ENCODE measurements around the gene H3-3A. TPM values are rescaled to one million over a fixed set of nuclear protein-coding genes. Genes with fewer than 3 reads are reported as not detected.

Gene H3-3A
- total RNA-seq (2013), result 496 TPM
- polyA plus RNA-seq, result 1,000 to 10,000 TPM in 2 of 3 donors, 100 to 1,000 TPM in 1; 961 to 1,826 (median 1,812) TPM
- polyA minus RNA-seq, result 139 and 194 TPM in 2 replicates
- total RNA-seq, result 24.8 to 141 (median 110) reads per million in 11 experiments

- Mint-ChIP-seq H3K27me3 (ENCODE audit: low read depth in 3 of 3) (no peaks in the 10 kb centered on the region), H3K4me1 (peaks cover 43% of the 10 kb centered on the region), H3K4me3 (peak within 1 kb of the TSS; percentile 100), H3K36me3 (peaks cover 47 to 60% of the 10 kb centered on the region in 2 donors), H3K27ac (peak within 1 kb of the TSS; percentile 98 to 100 (median 99)), H3K9me3 (peaks cover 0 to 5% (median 2%) of the 10 kb centered on the region in 7 donors)
- intact Hi-C loops (cut with micrococcal nuclease), result loop anchor here (5.0 to 10.0 kb wide), 2 partner anchors 35 to 122 kb away; partner anchors contain the start of gene ACBD3 (in 1 of the 2)
- Histone ChIP-seq H4K20me1 (ENCODE audit: insufficient read depth, low read length) (peaks cover 51% of the 10 kb centered on the region), H3K36me3 (replicated peaks in 1 of 2; ENCODE audit: control insufficient read depth in 1 of 2, insufficient read depth in 2 of 2, low read length in 2 of 2) (peaks cover 23 to 44% of the 10 kb centered on the region in 2 donors), H3K4me2 (replicated peaks; ENCODE audit: extremely low read depth, low read length, poor library complexity, severe bottlenecking) (peak within 1 kb of the TSS; percentile 74), H3K9me3 (replicated peaks in 1 of 2; ENCODE audit: control insufficient read depth in 1 of 2, insufficient read depth in 1 of 2, low read length in 2 of 2) (no peaks in the 10 kb centered on the region), H3K79me2 (ENCODE audit: insufficient read depth, low read length) (peaks cover 71% of the 10 kb centered on the region), H3K9ac (ENCODE audit: insufficient read depth, low read length, poor library complexity, severe bottlenecking) (peak within 1 kb of the TSS; percentile 97), H3K4me1 (ENCODE audit: control insufficient read depth in 1 of 2, insufficient read depth in 2 of 2, low read length in 2 of 2) (peaks cover 34 to 49% of the 10 kb centered on the region in 2 donors), H3K4me3 (replicated peaks in 1 of 3; ENCODE audit: low read depth in 2 of 3, low read length in 3 of 3) (peak within 1 kb of the TSS; percentile 89 to 98 (median 90)), H2AFZ (ENCODE audit: insufficient read depth, low read depth, low read length, poor library complexity, severe bottlenecking) (peak within 1 kb of the TSS; percentile 86), H3K27me3 (ENCODE audit: control insufficient read depth in 2 of 2, insufficient read depth in 2 of 2, low read length in 2 of 2) (no peaks in the 10 kb centered on the region), H3K27ac (ENCODE audit: low read depth in 1 of 2, low read length in 2 of 2) (peak within 1 kb of the TSS; percentile 92 to 99)
- DNase-seq, result peak; percentile 94 to 96 (median 94)
- WGBS (ENCODE audit: insufficient coverage), result 0% methylated on average over 68 of the region's 78 CpGs
- no peak for TF ChIP-seq CTCF (IDR thresholded peaks at IDR 0.05)
Observed at GRCh38 chr1:226062558-226063223, at the start of gene H3-3A. Gene H3-3A (plus strand): TSS chr1:226062716. CDS start chr1:226064352, 1,636 bp downstream.

GRCh38 chr1:226017070-226017469 is 45.4 kb upstream of the H3-3A start:
- H3K27ac ChIP-seq (ENCODE audit: low read depth in 1 of 2, low read length in 2 of 2), result no peak overlapping the region
- peaks cover 14% of the 10 kb centered on the region in 2 donors for H3K4me1 ChIP-seq (ENCODE audit: control insufficient read depth in 1 of 2, insufficient read depth in 2 of 2, low read length in 2 of 2)
- Mint-ChIP-seq H3K27ac (peak overlapping the region in 2 of 7 donors; percentile 7 to 85), H3K4me1 (peaks cover 14% of the 10 kb centered on the region), H3K4me3 (no peak overlapping the region), H3K36me3 (no peaks in the 10 kb centered on the region), H3K9me3 (peaks cover 0 to 3% (median 0%) of the 10 kb centered on the region in 7 donors), H3K27me3 (ENCODE audit: low read depth in 3 of 3) (peaks cover 0 to 1% (median 1%) of the 10 kb centered on the region in 3 donors)
- no peak overlapping the region for H3K4me3 ChIP-seq (replicated peaks in 1 of 3; ENCODE audit: low read depth in 2 of 3, low read length in 3 of 3)
- H2AFZ ChIP-seq (ENCODE audit: insufficient read depth, low read depth, low read length, poor library complexity, severe bottlenecking), result peak overlapping the region; percentile 3
- H3K4me2 ChIP-seq (replicated peaks; ENCODE audit: extremely low read depth, low read length, poor library complexity, severe bottlenecking), result no peak overlapping the region
- no peak for DNase-seq
- 21% methylated on average over 5 of the region's 6 CpGs for WGBS (ENCODE audit: insufficient coverage)
- H3K9me3 ChIP-seq (replicated peaks in 1 of 2; ENCODE audit: control insufficient read depth in 1 of 2, insufficient read depth in 1 of 2, low read length in 2 of 2), result no peaks in the 10 kb centered on the region
- no peaks in the 10 kb centered on the region for H3K27me3 ChIP-seq (ENCODE audit: control insufficient read depth in 2 of 2, insufficient read depth in 2 of 2, low read length in 2 of 2)
- no peaks in the 10 kb centered on the region for H3K79me2 ChIP-seq (ENCODE audit: insufficient read depth, low read length)
- H3K9ac ChIP-seq (ENCODE audit: insufficient read depth, low read length, poor library complexity, severe bottlenecking), result no peak overlapping the region
- H3K36me3 ChIP-seq (replicated peaks in 1 of 2; ENCODE audit: control insufficient read depth in 1 of 2, insufficient read depth in 2 of 2, low read length in 2 of 2), result no peaks in the 10 kb centered on the region
- intact Hi-C loops (cut with micrococcal nuclease), result no loop called here
- no peak for TF ChIP-seq CTCF (IDR thresholded peaks at IDR 0.05)
- no peaks in the 10 kb centered on the region for H4K20me1 ChIP-seq (ENCODE audit: insufficient read depth, low read length)

Data from CD14-positive monocyte (primary cell).